ENCODE measurements around the gene SRSF4.
A peak's percentile ranks its signal among the peaks of the same experiment; 100 is the strongest.

Gene SRSF4

GRCh38 chr1:29200906-29201594 lies 19.4 kb upstream of the SRSF4 start:
- ChIA-PET POLR2A (interaction anchor here (6.1 kb wide), 1 partner anchor 20 kb away, joined by 29 read pairs; the partner anchor contains the start of gene SRSF4), CTCF (interaction anchor here (1.9 kb wide), 1 partner anchor 19 kb away, joined by 10 read pairs; the partner anchor contains the start of gene SRSF4)
- no peak for TF ChIP-seq BHLHE40 (IDR thresholded peaks at IDR 0.05; ENCODE audit: borderline replicate concordance)
- no peak for TF ChIP-seq ELF4 (IDR thresholded peaks at IDR 0.05)
- TF ChIP-seq CTBP1 (IDR thresholded peaks at IDR 0.05; ENCODE audit: borderline replicate concordance): no peak
- TF ChIP-seq ZNF384 (IDR thresholded peaks at IDR 0.05): no peak
- no peak for TF ChIP-seq PKNOX1 (IDR thresholded peaks at IDR 0.05)
- TF ChIP-seq TARDBP (IDR thresholded peaks at IDR 0.05): no peak
- no peak for TF ChIP-seq FOXK2 (IDR thresholded peaks at IDR 0.05)
- no peak for TF ChIP-seq FOXM1 (IDR thresholded peaks at IDR 0.05; ENCODE audit: borderline replicate concordance)
- no peak for TF ChIP-seq FOXA1 (IDR thresholded peaks at IDR 0.05)
- TF ChIP-seq SP1 (IDR thresholded peaks at IDR 0.05): no peak
- no peak for TF ChIP-seq SUZ12 (IDR thresholded peaks at IDR 0.05)
- TF ChIP-seq LEF1 (IDR thresholded peaks at IDR 0.05; ENCODE audit: borderline replicate concordance): no peak
- no peak for TF ChIP-seq NFRKB (IDR thresholded peaks at IDR 0.05)
- TF ChIP-seq ARNT (IDR thresholded peaks at IDR 0.05): no peak
- TF ChIP-seq HDGF (IDR thresholded peaks at IDR 0.05; ENCODE audit: borderline replicate concordance): no peak
- TF ChIP-seq L3MBTL2 (conservative IDR thresholded peaks at IDR 0.05): no peak
- DNase-seq (ENCODE audit: extremely low spot score): no peak

DNA sequence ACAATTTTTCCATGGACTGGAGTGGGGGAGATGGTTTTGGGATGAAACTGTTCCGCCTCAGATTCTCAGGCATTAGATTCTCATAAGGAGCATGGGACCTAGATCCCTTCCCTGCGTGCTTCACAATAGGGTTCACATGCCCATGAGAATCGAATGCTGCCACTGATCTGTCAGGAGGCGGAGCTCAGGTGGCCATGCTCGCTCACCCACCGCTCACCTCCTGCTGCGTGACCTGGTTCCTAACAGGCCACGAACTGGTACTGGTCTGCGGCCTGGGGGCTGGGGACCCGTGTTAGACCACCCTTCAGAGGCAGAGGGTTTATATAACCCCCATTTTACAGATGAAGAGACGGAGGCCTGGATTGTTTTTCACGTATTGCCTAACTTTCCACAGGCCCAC lies 16.3 kb upstream of the SRSF4 start:
- POLR2A ChIA-PET: interaction anchor here (3.4 to 6.1 kb wide), 2 partner anchors 16 to 17 kb away, joined by 29 read pairs; partner anchors contain the start of gene SRSF4
- no peak for TF ChIP-seq SP1 (IDR thresholded peaks at IDR 0.05)
- TF ChIP-seq ARNT (IDR thresholded peaks at IDR 0.05): no peak
- TF ChIP-seq TARDBP (IDR thresholded peaks at IDR 0.05): no peak
- TF ChIP-seq FOXM1 (IDR thresholded peaks at IDR 0.05; ENCODE audit: borderline replicate concordance): no peak
- no peak for TF ChIP-seq FOXA1 (IDR thresholded peaks at IDR 0.05)
- TF ChIP-seq HDGF (IDR thresholded peaks at IDR 0.05; ENCODE audit: borderline replicate concordance): no peak
- no peak for TF ChIP-seq FOXK2 (IDR thresholded peaks at IDR 0.05)
- TF ChIP-seq L3MBTL2 (conservative IDR thresholded peaks at IDR 0.05): no peak
- TF ChIP-seq BHLHE40 (IDR thresholded peaks at IDR 0.05; ENCODE audit: borderline replicate concordance): no peak
- DNase-seq (ENCODE audit: extremely low spot score): no peak
- CTCF ChIA-PET: interaction anchor here (0.7 to 1.5 kb wide), 4 partner anchors 55 to 316 kb away, joined by 3 to 6 read pairs (median 3); no protein-coding TSS in a partner anchor

- POLR2A ChIA-PET: interaction anchor here (3.4 kb wide), 1 partner anchor 16 kb away, joined by 29 read pairs; the partner anchor contains the start of gene SRSF4
- TF ChIP-seq TARDBP (IDR thresholded peaks at IDR 0.05) (no peak), ARNT (IDR thresholded peaks at IDR 0.05) (no peak), HDGF (IDR thresholded peaks at IDR 0.05; ENCODE audit: borderline replicate concordance) (no peak), FOXK2 (IDR thresholded peaks at IDR 0.05) (no peak), SP1 (IDR thresholded peaks at IDR 0.05) (no peak), FOXA1 (IDR thresholded peaks at IDR 0.05) (no peak), CTBP1 (IDR thresholded peaks at IDR 0.05; ENCODE audit: borderline replicate concordance) (no peak), LEF1 (IDR thresholded peaks at IDR 0.05; ENCODE audit: borderline replicate concordance) (no peak), NFRKB (IDR thresholded peaks at IDR 0.05) (no peak), FOXM1 (IDR thresholded peaks at IDR 0.05; ENCODE audit: borderline replicate concordance) (no peak), BHLHE40 (IDR thresholded peaks at IDR 0.05; ENCODE audit: borderline replicate concordance) (no peak), PKNOX1 (IDR thresholded peaks at IDR 0.05) (no peak), SUZ12 (IDR thresholded peaks at IDR 0.05) (no peak)
- CTCF ChIA-PET: interaction anchor here (0.7 to 1.5 kb wide), 4 partner anchors 55 to 316 kb away, joined by 3 to 6 read pairs (median 3); no protein-coding TSS in a partner anchor
- peak; percentile 65 for DNase-seq (ENCODE audit: extremely low spot score)
These were observed 15.9 kb upstream of the SRSF4 start for GRCh38 chr1:29197590-29197924.

GRCh38 chr1:29196863-29197589 lies 15.3 kb upstream of the SRSF4 start:
- POLR2A ChIA-PET: interaction anchor here (3.4 kb wide), 1 partner anchor 15 kb away, joined by 29 read pairs; the partner anchor contains the start of gene SRSF4
- TF ChIP-seq HDGF (IDR thresholded peaks at IDR 0.05; ENCODE audit: borderline replicate concordance): no peak
- no peak for TF ChIP-seq L3MBTL2 (conservative IDR thresholded peaks at IDR 0.05)
- TF ChIP-seq NFRKB (IDR thresholded peaks at IDR 0.05): no peak
- CTCF ChIA-PET: interaction anchor here (0.7 to 1.5 kb wide), 3 partner anchors 304 to 315 kb away, joined by 3 to 6 read pairs (median 3); no protein-coding TSS in a partner anchor
- no peak for DNase-seq (ENCODE audit: extremely low spot score)

DNA sequence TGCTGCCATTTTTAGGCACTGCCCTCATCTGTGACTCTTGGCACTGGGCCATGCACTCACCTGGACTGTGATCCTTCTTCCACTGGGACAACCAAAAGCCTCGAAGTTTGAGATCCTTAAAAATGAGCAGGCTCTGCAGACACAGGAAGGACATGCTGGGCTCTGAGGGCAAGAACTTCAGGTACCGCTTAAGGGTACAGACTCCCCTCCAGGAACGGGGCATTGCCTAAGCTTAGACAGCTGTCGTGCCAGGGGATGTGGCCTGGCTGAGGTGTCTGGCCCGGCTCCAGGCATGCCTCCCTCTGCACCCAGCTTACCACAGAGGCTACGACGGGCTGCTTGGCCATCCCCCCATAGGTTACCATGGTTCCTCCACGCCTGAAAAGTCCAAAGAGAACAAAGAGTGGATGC lies 14.2 kb upstream of the SRSF4 start:
- TF ChIP-seq SUZ12 (IDR thresholded peaks at IDR 0.05) (no peak), FOXA1 (IDR thresholded peaks at IDR 0.05) (no peak), LEF1 (IDR thresholded peaks at IDR 0.05; ENCODE audit: borderline replicate concordance) (no peak)
- CTCF ChIA-PET: no interaction called here
- POLR2A ChIA-PET: interaction anchor here (3.4 kb wide), 1 partner anchor 14 kb away, joined by 29 read pairs; the partner anchor contains the start of gene SRSF4
- no peak for DNase-seq (ENCODE audit: extremely low spot score)

DNA sequence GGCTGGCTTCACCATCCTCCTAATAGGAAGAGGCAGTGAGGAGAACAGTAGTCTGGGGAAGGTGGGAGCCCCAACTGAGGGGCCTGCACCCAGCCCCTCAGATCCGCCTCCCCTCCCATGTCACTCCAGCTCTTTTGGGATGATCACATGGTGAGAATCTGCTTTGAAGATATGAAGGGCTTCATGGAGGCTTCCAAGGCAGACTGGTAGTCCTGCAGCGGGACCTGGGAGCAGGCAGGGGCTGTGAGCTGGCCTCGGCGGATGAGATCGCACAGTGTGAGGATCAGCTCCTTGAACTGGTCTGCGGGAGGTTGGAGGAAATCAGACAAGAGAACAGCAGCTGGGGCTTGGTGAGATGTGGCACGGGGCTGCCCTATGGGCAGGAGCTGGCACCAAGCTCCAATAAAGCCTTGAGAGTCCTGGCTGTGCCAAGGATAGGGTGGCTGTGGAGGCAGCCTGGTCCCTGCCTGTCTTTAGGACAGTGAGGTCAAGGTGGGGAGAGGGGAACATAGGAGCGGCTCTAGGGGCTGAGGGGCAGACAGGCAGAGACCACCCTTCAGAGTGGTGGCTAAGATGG lies 12.3 kb upstream of the SRSF4 start:
- CTCF ChIA-PET: interaction anchor here (1.6 kb wide), 1 partner anchor 8 kb away, joined by 3 read pairs; no protein-coding TSS in a partner anchor
- POLR2A ChIA-PET: interaction anchor here (2.2 kb wide), 1 partner anchor 12 kb away, joined by 12 read pairs; the partner anchor contains the start of gene SRSF4
- TF ChIP-seq FOXA1 (IDR thresholded peaks at IDR 0.05): no peak
- no peak for DNase-seq (ENCODE audit: extremely low spot score)
